ENCODE data around the gene SRI.

The SRI gene

GRCh38 chr7:88224601-88225275 is 4.9 kb upstream of the SRI start:
- no peak for DNase-seq

DNA sequence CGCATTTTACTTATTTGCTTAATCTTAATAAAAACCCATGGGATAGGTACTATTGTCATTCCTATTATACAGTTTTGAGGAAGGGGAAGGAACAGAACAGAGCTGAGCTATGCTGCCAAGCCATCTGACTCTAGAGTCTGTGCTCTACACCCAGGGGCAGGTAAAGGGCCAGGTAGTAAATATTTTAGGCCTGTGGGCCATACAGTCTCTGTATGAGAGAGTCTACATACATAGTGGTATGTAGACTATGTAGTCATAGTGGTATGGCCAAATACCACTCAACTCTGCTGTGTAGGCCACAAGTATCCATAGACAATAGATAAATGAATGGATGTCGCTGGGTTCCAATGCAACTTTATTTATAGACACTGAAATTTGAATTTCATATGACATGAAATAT is 3.4 kb upstream of the SRI start:
- no peak for DNase-seq

- peak; percentile 12 for DNase-seq
Observed at GRCh38 chr7:88218836-88219605, 817 bp downstream of the SRI start.

DNA sequence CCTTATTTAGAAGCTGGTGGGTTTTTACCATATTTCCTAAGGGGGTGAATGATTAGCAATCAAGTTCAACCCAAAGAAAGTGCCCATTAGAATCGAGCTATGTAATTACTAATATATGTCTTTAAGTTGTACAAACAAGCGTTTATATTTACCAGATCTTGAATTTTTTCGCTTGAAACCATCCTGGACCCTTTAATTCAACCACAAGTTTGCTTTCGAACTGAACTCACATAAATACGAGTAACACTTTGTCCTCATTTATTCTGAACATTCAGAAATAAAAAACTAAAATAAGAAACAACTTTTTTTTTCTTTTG is 1.5 kb downstream of the SRI start:
- DNase-seq = no peak

- DNase-seq = no peak
Observed at GRCh38 chr7:88217675-88218428, 2.0 kb downstream of the SRI start.

- DNase-seq = no peak
Observed at GRCh38 chr7:88216276-88216675, 3.6 kb downstream of the SRI start.

DNA sequence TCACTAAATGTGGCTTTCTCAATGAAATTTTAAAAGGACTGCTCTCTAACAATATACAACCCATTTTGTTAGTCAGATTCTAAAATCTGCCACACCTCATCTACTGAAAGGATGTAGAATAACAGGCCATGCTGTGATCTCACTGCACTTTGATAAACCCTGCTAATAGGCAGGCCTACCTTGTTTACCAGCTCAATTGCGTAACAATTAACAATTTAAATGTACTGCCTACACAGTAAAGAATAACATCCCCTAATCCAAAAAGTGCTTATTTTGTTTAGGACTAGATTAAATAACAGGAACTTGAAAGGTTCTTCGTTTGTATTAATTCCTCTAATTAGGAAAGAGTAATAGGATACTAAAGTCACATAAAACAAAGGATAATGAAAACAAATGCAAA is 4.5 kb downstream of the SRI start:
- no peak for DNase-seq

DNA sequence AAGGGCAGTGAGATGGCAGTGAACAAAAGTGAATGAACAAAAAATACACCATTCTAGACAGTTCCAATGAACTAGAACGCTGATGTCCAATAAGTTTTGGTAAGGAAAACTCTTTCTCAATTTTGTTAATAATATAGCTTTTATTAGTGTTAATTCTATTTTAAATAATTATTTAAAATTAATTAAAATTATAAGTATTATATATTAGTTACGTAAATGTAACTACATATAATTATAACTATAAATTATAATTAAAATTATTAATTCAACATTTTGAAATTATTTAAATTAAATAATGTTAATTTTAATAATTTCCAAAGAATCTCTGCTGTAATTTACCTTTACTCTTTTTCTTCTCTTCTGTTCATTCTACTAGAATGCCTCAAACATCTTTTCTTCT is 5.4 kb downstream of the SRI start:
- no peak for DNase-seq

DNA sequence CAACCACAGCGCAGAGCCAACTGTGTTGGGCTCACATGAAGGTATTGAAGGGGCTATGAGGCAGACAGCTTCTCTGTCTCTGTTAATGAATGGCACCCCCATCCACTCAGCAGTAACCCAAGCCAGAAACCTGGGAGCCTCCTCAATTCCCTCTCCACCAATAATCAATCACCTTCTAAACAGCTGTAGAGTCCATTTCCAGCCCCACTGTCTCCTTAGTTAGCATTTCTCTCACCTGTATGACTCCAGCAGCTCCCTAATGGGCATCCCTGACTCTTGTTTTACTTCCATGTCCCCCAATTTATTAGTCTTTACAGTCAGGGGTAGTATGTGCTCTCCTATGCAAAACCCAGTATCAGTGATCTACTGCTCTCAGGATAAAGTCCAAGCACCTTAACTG is 6.9 kb downstream of the SRI start:
- no peak for DNase-seq

- DNase-seq = no peak
Observed at GRCh38 chr7:88208521-88208920, 11.3 kb downstream of the SRI start.

DNA sequence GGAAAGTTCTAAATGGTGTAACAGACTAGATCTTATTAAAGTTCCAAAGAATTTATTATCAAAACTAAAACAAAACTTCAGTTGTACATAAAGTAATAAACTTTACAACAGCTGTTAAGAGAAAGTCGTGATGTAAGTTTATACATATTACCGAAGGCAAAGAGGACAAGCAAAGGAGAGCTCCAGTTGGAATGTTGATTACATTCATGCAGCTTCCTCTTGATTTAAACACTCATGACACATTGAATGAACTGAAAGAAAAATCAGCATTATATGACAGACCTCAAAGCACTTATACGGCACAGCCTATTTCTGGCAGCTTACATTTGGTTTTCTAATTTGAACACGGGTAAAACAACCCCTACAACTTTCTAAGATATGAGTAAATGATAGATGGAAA is 13.6 kb downstream of the SRI start:
- no peak for DNase-seq

GRCh38 chr7:88205179-88205578 is 14.7 kb downstream of the SRI start:
- no peak for DNase-seq

DNA sequence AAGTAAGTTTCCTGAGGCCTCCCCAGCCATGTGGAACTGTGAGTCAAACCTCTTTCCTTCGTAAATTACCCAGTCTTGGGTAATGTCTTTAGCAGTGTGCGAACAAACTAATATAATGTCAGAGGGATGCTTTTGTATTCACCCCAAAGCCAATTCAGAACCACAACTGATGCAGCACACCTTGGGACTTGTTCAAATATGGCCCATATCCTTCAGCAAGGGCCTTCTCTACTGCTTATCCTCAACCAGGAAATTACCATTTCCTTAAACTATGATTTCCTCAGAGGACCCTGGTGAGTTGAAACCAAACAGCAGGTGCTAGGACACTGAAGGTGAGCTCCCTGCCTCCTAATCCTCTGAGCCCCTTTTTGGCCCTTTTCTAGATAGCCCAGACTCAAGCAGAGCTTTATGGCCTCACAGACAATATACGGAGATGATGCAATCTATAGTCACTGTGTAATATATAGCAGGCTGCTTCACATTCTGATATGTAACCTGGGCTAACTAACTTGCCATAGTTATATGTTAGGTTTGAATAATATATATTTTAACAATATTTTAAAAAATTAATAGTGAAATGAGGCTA is 15.2 kb downstream of the SRI start:
- no peak for DNase-seq

DNA sequence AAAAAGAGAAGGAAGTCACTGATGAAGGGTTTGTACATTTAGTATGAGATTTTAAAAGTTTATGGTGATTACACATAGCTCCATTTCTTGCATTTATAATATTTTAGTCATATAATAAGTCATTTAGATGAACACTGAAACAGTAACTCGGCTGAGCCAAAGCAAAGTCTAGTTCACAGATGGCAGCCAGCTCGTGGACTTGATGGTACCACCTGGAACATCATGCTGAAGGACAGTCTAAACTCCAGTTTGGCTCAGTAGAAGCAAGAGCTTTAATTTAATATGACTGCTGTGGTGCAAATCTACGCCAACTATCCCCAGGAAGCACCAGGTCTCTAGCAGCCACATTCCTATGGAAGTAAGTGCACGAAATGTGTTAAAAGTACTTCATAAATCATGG is 16.4 kb downstream of the SRI start:
- no peak for DNase-seq

GRCh38 chr7:88202799-88203198 is 17.0 kb downstream of the SRI start:
- DNase-seq = no peak

DNA sequence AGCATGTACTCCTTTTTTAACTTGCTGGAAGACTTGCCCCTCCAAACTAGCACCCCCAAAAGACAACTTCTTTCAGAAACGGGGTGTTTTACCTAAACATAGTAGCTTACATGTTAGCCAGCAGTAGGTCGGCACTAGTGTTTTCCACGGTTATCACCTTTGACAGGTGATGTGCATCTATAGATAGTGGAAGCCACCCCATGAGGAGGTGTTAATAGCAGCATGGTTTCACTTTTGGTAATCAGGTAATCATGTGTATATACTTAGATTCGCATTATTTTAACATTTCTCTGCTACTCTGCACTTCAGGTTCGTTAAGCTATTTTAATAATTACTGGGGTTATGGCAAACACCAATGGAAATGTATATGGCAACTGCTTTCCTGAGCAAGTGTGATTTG is 17.6 kb downstream of the SRI start:
- DNase-seq = no peak

DNA sequence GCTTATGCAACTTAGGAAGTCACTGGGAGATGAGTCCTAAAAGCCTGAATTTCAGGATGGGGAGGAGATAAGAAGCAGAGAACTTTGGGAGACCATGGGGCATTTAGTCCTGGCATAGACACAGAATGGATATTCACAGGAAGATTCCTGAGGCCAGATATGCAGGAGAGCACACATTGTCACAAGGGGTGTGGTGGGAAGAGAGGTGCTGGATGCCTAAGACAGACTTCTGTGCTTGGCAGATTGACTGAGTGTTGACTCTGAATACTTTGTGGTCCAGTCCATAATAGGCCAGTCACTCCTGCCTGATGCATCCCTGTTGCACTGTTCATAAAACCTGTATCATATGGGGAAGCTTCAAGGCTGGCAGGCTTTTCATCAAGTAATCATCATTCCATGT is 18.5 kb downstream of the SRI start:
- no peak for DNase-seq

- no peak for DNase-seq
Observed at GRCh38 chr7:88200789-88201188, 19.0 kb downstream of the SRI start.

- DNase-seq = no peak
Observed at GRCh38 chr7:88200261-88200660, 19.6 kb downstream of the SRI start.

GRCh38 chr7:88191911-88192310 is 27.9 kb downstream of the SRI start:
- DNase-seq = no peak

DNA sequence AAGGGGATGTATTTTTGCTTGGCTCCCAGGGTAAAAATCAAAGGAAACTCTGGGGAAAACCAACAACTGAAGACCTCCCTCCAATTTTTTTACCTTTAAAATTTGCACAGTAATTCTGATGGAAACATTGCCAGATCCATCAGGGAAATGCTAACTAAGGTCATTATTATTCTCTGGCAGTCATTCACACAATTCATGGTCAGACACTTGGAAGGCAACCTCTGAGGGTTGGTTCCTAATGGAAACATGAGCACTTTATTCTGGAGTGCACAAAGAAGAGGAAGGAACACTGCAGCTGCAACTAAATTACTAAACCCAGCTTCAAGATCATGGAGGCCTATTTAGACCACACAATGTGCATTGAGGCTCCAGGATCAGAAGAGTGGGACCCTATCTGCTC is 34.2 kb downstream of the SRI start:
- DNase-seq = no peak

- DNase-seq = no peak
Observed at GRCh38 chr7:88184848-88185304, 35.0 kb downstream of the SRI start.

DNA sequence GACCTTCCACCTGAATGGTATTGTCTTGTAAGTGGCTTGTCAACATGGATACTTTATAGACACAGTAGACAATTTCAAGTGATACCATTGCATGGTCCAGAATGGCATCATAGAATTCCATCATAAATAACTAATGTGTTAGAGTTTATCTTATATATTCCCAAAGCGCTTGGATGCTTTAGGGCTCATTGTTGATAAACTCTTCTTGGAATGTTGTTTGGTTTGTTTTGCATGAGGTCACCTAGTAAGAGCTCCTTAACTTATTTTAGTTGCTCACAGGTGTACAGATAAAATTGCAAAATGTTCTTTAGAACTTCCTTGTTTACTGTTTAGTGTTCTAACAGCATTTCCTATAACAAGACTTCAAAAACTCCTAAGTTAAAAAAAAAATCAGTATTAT is 36.8 kb downstream of the SRI start:
- DNase-seq = no peak

- DNase-seq = no peak
Observed at GRCh38 chr7:88176190-88176589, 43.6 kb downstream of the SRI start.

All from stimulated activated CD4-positive, alpha-beta T cell treated with anti-CD3 and anti-CD28 coated beads, Interleukin-4, amount 100 ng/mL, for 1 hour (primary cell).